ENCODE data around the gene POLD2.

The POLD2 gene

GRCh38 chr7:44084701-44085100 lies 38.6 kb downstream of the POLD2 start:
- Mint-ChIP-seq H3K36me3 (ENCODE audit: low read depth) (peaks cover 7% of the 10 kb centered on the region), H3K27ac (no peak overlapping the region), H3K4me3 (no peak overlapping the region), H3K9me3 (no peaks in the 10 kb centered on the region), H3K4me1 (peaks cover 68% of the 10 kb centered on the region), H3K27me3 (ENCODE audit: low read depth, poor library complexity) (peaks cover 10% of the 10 kb centered on the region)
- no peak for DNase-seq
- TF ChIP-seq CTCF (IDR thresholded peaks at IDR 0.05), result no peak

GRCh38 chr7:44083796-44084195 lies 39.6 kb downstream of the POLD2 start:
- Mint-ChIP-seq H3K27me3 (ENCODE audit: low read depth, poor library complexity) (peaks cover 10% of the 10 kb centered on the region), H3K27ac (no peak overlapping the region), H3K4me1 (peaks cover 76% of the 10 kb centered on the region), H3K9me3 (no peaks in the 10 kb centered on the region), H3K4me3 (peak overlapping the region; percentile 59), H3K36me3 (ENCODE audit: low read depth) (peaks cover 7% of the 10 kb centered on the region)
- no peak for TF ChIP-seq CTCF (IDR thresholded peaks at IDR 0.05)
- no peak for DNase-seq

- Mint-ChIP-seq H3K27ac (no peak overlapping the region), H3K36me3 (ENCODE audit: low read depth) (peaks cover 15% of the 10 kb centered on the region), H3K9me3 (no peaks in the 10 kb centered on the region)
Measured at GRCh38 chr7:44082541-44083207, 40.7 kb downstream of the POLD2 start.

GRCh38 chr7:44081266-44081748 lies 42.0 kb downstream of the POLD2 start:
- Mint-ChIP-seq H3K36me3 (ENCODE audit: low read depth) (peaks cover 29% of the 10 kb centered on the region), H3K4me1 (peaks cover 81% of the 10 kb centered on the region), H3K4me3 (peak overlapping the region; percentile 91), H3K27ac (no peak overlapping the region), H3K27me3 (ENCODE audit: low read depth, poor library complexity) (peaks cover 13% of the 10 kb centered on the region), H3K9me3 (no peaks in the 10 kb centered on the region)
- DNase-seq, result no peak
- TF ChIP-seq CTCF (IDR thresholded peaks at IDR 0.05), result no peak

More at GRCh38 chr7:44082541-44083207, 40.7 kb downstream of the POLD2 start:
- Mint-ChIP-seq H3K27me3 (ENCODE audit: low read depth, poor library complexity) (peaks cover 13% of the 10 kb centered on the region), H3K4me3 (peak overlapping the region; percentile 75), H3K4me1 (peaks cover 76% of the 10 kb centered on the region)
- TF ChIP-seq CTCF (IDR thresholded peaks at IDR 0.05), result peak; percentile 14
- peak; percentile 98 for DNase-seq

GRCh38 chr7:44080686-44081265 lies 42.6 kb downstream of the POLD2 start:
- Mint-ChIP-seq H3K4me3 (peak overlapping the region; percentile 91), H3K4me1 (peaks cover 82% of the 10 kb centered on the region), H3K9me3 (no peaks in the 10 kb centered on the region), H3K27me3 (ENCODE audit: low read depth, poor library complexity) (peaks cover 13% of the 10 kb centered on the region), H3K27ac (peak overlapping the region; percentile 79), H3K36me3 (ENCODE audit: low read depth) (peaks cover 34% of the 10 kb centered on the region)
- DNase-seq, result no peak
- TF ChIP-seq CTCF (IDR thresholded peaks at IDR 0.05), result no peak

Data from nephron progenitor cell (in vitro differentiated cells).